GM10248 (cell line): ENCODE measurements around the gene OR10AG1.
A peak's percentile ranks its signal among the peaks of the same experiment; 100 is the strongest.

Source experiments
- CTCF ChIA-PET: fragments of 300-600 bp; sonication (Branson Sonifier 250); formaldehyde crosslinking; extraction: SDS; loops from one replicate; lab custom pipeline; 2021; ENCODE audit warnings: antibody characterized with exemption; lab: Yijun Ruan, JAX
- POLR2A ChIA-PET: fragments of 350-650 bp; sonication (Branson Sonifier 250); formaldehyde crosslinking; extraction: SDS; loops from one replicate; lab custom pipeline; 2020; ENCODE audit warnings: antibody characterized with exemption; lab: Yijun Ruan, JAX
- DNase-seq: peaks from one replicate; pipeline ENCODE4 v3.0.0; 2012; ENCODE audit errors: extremely low spot score
- CTCF ChIP-seq: IDR thresholded peaks from 2 replicates; pipeline ENCODE4 v1.5.1; 2012; ENCODE audit warnings: mild to moderate bottlenecking, low read depth; ENCODE audit errors: extremely low read depth, missing control alignments, control extremely low read depth

The OR10AG1 gene

GRCh38 chr11:55956521-55956920 lies 13.2 kb downstream of the OR10AG1 start:
- ChIA-PET POLR2A (no interaction called here), CTCF (no interaction called here)
- no peak for DNase-seq
- TF ChIP-seq CTCF = no peak

- POLR2A ChIA-PET = no interaction called here
- TF ChIP-seq CTCF = no peak
- CTCF ChIA-PET = no interaction called here
- no peak for DNase-seq
Observed at GRCh38 chr11:55949330-55949729, 20.4 kb downstream of the OR10AG1 start.

GRCh38 chr11:55942785-55943392 lies 26.9 kb downstream of the OR10AG1 start:
- CTCF ChIA-PET = interaction anchor here (0.8 kb wide), 1 partner anchor 11 kb away, joined by 3 read pairs; no protein-coding TSS in a partner anchor
- POLR2A ChIA-PET = no interaction called here
- no peak for DNase-seq
- peak; percentile 47 for TF ChIP-seq CTCF

- no peak for TF ChIP-seq CTCF
- CTCF ChIA-PET = no interaction called here
- POLR2A ChIA-PET = no interaction called here
- DNase-seq = no peak
Observed at GRCh38 chr11:55936300-55936699, 33.4 kb downstream of the OR10AG1 start, which contains the start of gene OR5I1. OR5I1 (minus strand) TSS chr11:55936400; CDS start chr11:55936400, 0 bp downstream.

GRCh38 chr11:55920537-55920936 lies 49.2 kb downstream of the OR10AG1 start:
- no peak for TF ChIP-seq CTCF
- CTCF ChIA-PET = no interaction called here
- no peak for DNase-seq
- POLR2A ChIA-PET = no interaction called here
